ENCODE data around the gene DPP8.
"Not testable (repeated sequence)": the region's sequence is repeated elsewhere in the genome, so short reads cannot be mapped to it uniquely, and the experiment has no call there.

The DPP8 gene

DNA sequence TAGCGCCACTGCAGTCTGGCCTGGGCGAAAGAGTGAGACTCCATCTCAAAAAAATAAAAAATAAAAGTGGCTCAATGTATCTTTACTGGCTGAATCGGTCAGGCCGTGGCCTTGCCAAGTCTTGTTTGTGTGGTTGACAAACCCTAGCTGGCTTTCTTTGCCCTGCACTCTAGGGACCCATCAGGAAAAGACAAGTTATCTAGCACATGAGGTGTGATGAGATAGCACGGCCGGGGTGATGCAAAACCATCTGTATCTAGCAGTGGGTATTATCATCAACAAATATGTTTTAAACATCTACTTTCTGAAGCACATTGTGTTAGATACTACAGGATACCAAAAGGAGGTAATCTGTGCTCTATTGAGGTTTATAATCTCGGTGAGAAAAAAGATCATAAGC is 3.9 kb upstream of the DPP8 start:
- DNase-seq: no peak

DNA sequence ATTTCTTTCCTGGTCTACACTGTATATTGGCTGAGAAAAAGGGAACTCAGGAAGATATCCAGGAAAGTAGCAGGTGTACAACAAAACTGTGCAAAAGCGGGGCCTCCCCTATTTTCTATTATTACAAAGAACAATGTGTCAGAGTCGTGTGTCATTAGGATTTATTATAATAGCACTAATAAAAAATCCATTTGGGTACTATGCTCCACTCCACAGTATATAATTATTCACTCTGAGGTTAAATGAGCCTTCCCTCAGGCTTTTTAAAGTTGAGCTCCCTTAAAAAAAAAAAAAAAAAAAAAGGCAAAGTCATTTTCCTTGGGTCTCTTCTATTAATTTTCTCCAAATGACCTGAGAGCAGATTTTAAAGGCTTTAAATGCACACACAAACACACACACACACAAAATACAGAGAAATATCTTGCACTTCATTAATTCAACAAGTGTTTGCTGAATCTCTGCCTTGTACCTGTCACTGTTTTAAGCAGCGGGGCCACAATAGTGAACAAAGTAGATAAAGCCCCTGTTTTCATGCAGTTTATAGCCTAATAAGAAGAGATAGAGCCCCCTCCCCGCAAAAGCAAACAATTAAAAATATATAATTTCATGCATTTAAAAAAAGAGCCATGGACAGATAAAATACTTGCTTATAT is 1.3 kb upstream of the DPP8 start:
- DNase-seq: no peak

DNA sequence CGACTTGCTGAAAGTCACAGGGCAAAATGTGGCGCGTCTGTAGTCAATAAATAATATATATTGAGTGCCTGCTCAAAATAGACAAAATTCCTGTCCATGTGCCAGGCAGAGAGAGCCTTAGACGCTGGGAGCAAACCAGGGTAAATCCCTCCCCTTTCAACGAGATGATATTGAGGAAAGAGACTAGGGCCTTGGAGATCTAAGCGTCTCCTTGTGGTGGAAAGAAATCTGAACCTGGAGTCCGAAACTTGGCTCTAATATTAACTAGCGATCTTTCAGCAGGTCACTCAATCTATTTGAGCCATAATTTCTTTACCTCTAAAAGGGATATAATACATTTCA is 348 bp upstream of the DPP8 start:
- DNase-seq: no peak

DNA sequence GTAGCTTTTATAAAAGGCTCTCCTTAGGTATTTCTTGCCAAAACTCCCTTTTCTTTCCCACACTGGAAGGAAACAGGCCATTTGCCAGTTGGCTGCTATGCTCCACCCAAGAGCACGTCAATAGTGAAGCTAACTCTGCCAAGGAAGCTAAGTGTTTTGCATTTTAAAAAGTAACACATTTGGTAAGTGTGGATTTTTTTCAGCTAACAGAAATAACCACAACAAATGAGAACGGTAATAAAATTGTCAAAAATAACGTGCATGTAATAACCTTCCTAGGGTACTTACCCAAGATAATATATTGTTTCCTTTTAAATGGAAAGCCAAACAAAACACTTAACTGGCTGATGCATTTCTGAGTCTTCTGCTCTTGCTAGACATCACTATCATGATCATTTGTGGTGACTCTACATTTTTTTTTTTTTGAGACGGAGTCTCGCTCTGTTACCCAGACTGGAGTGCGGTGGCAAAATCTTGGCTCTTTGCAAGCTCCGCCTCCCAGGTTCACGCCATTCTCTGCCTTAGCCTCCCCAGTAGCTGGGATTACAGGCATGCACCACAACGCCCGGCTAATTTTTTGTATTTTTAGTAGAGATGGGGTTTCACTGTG is 4.6 kb downstream of the DPP8 start:
- no peak for DNase-seq

DNA sequence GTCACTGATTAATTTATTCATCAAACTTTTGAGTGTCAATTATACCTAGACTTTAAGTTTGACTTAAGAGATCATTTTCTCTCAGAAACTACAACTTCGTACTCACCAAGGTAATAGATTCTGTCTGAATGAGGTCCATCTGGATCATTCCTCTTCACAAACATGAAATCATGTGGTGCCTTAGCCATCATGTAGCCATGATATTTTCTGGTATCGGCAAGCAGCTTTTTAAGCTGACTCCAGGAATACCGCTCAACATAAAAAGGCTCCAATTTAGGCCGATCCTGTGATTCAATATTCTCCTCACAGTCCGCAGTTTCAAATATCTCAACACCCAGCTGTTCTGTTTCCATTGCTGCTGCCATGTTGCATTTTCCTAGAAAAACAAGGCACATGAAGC is 5.3 kb downstream of the DPP8 start:
- DNase-seq: no peak

DNA sequence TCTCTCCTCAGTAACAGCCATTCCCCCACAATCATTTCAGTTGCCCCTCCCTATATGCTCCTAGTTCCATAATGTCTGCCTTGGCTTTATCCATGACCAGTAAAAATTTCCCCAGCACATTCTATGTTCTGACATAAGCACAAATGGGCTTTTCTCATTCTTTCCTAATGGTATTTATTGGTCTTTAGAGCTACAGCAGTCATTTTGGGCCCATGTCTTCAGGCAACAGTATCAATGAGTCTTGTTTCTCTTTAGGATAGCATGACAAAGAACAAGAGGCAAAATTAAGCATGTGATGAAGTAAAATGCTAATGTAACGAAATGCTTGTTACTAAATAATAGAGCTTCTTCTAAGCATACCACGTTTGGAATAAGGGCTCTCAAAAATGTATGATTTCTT is 8.2 kb downstream of the DPP8 start:
- DNase-seq: no peak

DNA sequence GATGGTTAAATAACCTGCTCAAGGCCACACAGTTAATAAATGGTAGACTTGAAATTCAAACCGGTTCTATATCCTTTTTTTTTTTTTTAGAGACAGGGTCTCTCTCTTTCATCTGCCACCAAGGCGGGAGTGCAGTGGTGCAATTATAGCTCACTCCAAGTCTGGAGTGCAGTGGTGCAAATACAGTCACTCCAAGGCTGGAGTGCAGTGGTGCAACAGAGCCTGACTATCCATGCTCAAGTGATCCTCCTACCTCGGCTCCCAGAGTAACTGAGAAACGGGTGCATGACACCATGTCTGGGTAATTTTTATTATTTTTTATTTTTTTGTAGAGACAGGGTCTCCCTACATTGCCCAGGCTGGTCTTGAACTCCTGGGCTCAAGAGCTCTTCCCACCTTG is 23.4 kb downstream of the DPP8 start:
- no peak for DNase-seq

DNA sequence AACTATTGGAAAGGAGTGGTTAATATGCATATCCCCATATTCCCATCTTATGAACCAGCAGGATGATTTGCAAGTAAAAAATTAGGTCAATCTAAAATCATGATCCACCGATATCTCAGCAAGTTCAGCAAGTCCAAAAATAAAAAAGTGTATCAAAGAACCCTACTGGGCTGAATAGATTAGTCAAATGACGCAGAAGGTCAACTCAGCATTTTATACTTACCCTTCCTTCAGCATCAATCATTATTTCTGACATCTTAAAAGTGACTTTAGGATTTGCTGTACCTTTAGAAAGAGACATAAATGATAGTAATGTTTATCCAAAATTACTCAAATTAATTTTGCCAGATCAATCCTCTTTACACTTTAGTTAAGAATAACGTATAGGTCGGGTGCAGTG is 32.6 kb downstream of the DPP8 start:
- DNase-seq: no peak

DNA sequence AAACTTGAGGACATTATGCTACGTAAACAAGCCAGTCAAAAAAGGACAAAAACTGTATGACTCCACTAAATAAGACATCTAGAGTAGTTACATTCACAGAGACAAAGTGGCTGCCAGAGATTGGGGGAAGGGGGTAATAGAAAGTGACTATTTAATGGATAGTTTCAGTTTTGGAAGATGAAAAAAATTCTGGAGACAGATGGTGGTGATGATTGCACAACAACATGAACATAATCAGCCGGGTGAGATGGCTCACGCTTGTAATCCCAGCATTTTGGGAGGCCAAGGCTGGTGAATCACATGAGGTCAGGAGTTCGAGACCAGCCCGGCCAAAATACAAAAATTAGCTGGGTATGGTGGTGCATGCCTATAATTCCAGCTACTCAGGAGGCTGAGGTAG is 40.6 kb downstream of the DPP8 start:
- DNase-seq: no peak

DNA sequence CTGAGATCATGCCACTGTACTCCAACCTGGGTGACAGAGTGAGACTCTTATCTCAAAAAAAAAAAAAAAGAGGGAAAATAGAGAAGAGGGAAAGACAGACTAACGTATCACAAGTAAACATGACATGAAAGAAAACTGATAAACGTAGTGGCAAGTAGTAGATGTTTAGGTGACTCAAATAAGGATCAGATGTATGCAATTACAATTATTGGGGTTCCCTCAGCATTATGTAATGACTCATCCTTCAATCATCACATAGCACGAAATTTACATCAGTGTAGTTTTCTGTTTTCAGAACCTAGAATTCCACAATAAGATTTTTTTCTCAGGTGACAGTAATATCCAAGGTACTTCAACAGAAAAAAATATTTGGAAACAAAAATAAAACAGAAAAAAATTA is 46.6 kb downstream of the DPP8 start:
- no peak for DNase-seq

DNA sequence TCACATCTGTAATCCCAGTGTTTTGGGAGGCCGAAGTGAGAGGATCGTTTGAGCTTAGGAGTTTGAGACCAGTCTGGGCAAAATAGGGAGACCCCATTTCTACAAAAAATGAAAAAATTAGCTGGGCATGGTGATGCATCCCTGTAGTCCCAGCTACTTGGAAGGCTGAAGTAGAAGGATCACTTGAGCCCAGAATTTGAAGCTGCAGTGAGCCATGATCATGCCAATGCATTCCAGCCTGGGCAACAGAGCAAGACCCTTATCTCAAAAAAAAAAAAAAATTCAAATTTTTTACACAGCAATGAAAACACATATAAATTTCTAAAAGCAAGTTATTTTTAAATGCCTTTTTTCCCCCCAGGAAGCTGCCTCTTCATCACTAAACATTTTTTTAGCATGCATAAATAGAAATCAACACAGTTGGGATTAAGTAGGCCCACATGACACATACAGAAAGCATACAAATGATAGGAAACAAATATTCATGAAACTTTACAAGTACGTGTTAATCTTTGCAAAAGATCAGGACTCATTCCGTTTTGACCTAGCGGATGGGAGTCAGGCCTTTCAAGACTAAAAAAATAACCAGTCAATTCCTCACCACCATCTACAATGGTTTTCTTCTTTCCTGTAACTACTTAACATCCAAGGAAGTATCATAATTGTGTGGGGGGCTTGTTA is 49.1 kb downstream of the DPP8 start:
- no peak for DNase-seq

DNA sequence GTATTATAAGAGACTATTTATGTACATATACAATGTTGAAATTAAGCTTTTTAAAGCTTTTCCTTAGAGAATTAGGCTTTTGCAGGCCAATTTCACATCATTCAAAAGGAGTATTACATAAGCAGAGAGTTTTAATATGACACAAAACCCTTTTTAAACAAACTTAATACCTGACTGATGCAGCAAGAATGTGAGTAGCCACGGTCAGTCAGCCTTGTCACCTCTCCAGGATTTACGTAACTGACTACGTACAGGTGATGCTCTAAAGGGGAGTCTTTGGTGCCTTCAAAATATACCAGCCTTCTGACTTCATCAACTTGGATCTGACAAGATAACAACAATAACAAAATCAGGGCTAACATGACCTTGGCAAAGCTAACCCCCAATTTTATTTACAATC is 50.6 kb downstream of the DPP8 start:
- no peak for DNase-seq

DNA sequence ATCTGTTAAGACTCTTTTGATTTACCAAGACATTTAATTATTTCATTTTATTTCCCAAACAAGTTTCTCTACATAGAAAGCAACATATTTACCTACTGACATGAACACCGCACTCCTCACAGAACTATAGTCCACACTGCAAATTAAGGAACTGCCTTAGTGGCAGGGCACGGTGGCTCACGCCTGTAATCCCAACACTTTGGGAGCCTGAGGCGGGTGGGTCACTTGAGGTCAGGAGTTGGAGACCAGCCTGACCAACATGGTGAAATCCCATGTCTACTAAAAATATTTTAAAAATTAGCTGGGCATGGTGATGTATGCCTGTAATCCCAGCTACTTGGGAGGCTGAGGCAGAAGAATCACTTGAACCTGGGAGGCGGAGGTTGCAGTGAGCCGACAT is 54.4 kb downstream of the DPP8 start:
- not testable (repeated sequence) for DNase-seq

DNA sequence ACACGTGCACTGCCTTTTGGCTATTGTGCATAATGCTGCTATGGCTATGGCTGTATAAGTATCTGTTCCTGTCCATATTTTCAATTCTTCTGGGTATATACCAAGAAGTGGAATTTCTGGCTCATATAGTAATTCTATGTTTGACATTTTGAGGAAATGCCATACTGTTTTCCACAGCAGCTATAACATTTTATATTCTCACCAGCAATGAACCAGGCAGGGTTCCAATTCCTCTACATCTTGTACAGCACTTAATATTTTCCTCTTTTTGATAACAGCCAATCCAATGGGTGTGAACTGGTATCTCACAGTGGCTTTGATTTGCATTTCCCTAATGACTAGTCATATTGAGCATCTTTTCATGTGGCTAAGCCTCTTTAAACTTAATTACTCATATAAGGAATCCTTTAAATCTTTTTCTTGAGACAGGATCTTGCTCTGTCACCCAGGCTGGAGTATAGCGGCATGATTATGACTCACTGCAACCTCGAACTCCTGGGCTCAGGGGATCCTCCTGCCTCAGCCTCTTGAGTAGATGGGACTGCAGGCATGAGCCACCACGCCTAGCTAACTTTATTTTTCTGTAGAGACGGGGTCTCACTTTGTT is 56.6 kb downstream of the DPP8 start:
- peak; percentile 3 for DNase-seq

DNA sequence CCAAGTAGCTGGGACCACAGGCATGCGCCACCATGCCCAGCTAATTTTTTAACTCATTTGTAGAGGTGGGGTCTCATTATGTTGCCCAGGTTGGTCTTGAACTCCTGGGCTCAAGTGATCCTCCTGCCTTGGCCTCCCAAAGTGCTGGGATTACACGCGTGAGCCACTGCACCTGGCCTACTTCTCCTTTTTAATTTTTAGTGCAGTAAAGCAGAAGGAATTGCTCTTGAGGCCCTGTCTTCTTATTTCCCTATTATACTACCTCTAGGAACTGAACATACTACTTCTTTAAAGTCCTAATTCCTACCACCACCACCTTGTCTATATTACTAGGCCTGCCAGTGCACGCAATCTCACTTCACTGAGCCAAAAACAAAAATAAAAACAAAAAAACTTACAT is 62.2 kb downstream of the DPP8 start:
- DNase-seq: not testable (repeated sequence)

DNA sequence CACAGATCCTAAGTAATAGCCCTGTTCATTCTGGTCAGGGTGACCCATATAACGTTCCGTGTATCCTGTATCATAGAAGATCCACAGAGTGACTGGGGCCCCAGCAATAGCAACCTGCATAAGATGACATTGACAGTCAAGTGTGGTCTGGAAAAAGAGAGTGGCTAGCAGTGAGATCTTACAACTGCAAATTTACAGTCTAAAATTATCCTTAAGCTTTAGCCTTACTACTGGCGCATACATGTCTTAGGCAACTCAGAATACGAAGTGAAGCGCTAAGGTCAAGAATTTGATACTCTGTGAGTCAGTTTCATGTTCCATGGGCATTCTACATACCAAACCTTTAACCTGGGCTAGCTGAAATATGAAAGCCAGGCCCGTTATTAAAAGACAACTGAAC is 65.5 kb downstream of the DPP8 start:
- no peak for DNase-seq

DNA sequence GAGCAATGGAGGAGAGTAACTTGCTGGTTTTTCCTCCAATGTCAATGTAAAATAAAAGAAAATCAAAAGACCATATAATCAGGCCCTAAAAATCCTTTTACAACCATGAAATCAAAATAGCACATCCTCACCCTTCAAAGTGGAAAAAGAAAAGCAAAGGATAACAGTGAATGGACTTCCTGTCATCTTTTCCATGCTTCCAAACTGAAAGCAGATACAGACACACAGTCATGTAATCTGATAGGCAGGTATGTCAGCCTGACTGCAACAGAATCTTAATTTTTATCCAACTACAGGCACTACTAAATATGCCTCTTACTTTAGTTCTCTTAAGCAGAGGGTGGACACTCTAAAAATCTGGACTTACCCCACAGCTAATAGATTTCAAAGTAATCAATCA is 66.9 kb downstream of the DPP8 start:
- no peak for DNase-seq

DNA sequence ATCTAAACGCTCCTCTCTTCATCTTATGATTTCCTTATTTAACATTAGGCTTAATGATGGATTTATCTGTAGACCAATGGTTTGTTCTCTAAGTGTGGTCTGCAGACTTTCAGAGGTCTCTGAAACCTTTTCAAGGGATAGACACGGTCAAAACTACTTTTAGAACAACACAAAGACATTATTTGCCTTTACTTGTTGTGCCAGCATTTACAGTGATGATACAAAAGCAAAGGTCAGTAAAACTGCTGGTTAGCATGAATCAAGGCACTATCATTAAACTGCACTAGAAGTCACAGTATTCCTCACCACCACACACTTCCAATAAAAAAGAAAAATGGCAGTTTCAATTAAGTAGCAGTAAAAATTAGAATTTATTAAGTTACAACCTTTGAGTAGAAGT is 70.3 kb downstream of the DPP8 start:
- DNase-seq: no peak

DNA sequence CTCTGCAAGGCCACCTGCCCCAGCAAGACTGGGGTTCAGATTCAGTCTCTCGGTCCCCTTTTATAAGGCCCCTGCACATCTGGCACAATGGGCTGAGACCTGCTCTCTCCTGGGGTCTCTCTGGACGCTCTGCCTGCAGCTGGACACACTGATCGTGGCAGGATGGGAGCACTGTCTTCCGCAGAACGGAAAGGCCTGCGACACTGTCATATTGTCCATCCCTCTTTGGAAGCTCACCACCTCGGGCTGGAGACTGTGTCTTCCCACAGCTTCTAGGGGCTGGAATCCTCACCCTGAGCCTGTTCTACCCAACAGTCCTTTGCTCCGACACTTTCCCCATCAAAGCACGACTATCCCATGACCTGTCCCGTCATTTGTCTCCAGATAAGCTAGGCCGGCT is 83.3 kb downstream of the DPP8 start:
- no peak for DNase-seq

DNA sequence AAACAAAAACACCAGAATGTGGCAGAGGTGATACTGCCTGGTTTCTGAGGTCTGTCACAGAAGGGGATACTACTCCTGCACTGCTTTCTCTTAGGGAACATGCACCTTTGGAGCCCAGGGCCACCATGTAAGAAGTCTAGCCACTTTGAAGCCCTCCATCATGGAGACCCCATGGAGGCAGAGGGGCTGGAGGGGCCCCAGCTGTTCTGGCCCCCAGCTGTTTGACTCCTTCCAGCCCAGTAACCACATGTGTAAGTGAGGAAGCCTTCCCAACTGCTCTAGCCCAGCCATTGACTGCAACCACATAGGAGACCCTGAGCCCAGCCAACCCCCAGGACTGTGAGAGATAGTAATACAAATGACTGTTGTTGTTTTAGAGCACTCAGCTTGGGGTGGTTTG is 85.8 kb downstream of the DPP8 start:
- no peak for DNase-seq

DNA sequence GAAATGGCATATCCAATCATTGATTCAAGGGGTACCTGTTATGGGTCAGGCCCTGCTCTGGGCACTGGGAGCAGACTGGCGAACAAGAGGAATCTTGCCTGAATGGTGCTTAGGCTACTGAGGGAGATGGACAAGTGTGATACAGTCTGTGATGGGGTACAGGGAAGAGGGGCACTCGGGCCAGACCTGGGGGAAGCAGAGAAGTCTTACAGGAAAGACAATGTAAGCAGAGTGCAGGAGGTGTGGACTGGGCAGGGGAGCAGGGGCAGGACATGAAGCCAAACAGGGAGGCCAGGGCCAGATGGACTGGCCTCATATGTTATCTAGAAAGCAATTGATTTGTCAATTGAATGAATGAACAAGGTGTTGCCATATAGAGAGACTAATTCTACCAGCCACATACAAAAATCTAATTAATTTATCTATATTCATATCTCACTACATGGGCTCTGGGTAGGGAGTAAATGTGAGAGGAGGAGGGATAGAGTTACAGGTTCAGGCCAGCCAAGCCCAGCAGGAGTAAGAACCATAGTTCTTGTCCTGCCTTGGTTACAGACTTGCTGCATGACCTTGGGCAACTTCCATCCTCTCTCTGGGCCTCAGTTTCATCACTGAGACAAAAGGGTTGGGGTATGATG is 91.2 kb downstream of the DPP8 start:
- DNase-seq: no peak

DNA sequence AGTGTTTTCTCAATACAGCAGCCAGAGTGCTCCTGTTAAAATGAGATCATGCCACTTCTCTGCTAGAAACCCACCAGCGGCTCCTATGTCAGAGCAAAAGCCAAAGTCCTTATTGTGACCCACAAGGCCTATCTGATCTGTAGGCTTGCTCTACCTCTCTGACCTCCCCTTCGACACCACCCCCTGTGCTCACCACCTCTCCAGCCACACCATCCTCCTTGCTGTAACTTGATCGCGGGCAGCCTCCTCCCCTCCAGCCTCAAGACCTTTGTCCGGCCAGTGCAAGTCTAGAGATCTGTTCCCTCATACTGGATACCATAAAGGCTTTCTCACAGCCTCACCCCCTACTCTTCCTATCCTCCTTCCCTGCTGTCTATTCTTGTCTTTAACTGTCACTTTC is 92.8 kb downstream of the DPP8 start:
- no peak for DNase-seq

DNA sequence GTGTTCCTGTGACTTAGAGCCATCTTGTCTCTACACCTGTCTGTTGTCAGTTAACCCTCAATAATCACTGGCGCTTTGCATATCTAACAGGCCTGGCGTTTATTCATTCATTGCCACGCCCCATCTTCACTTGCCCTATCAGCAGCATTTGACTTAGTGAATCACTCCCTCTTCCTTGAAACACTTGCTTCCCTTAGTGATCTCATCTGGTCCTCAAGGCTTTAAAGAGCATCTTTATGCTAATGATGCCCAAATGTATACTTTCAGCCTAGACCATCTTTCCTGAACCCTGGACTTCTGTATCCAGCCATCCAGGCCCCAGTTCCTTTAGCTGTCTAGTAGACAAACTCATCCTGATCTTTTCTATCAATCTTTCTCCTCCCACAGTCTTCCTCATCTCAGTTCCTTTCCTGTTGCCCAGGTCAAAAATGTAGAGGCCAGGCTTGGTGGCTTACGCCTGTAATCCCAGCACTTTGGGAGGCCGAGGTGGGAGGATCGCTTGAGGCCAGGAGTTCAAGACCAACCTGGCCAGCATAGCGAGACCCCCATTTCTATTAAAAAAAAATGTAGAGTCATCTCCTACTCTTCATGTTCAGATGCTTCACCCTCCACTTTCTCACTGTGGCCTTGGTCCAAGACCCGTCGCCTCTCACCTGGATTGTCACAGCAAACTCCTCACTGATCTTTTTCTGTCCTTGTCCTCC is 93.4 kb downstream of the DPP8 start:
- DNase-seq: no peak
